ENCODE measurements around the gene ATAD1. TPM values are rescaled to one million over a fixed set of nuclear protein-coding genes. Genes with fewer than 3 reads are reported as not detected.

ATAD1 gene
- total and polyA plus RNA-seq, 2 of the 8 experiments (the other 6 are each of a cell fraction or from before 2014, with no cell fraction given) = 8.9 to 35.3 TPM

DNA sequence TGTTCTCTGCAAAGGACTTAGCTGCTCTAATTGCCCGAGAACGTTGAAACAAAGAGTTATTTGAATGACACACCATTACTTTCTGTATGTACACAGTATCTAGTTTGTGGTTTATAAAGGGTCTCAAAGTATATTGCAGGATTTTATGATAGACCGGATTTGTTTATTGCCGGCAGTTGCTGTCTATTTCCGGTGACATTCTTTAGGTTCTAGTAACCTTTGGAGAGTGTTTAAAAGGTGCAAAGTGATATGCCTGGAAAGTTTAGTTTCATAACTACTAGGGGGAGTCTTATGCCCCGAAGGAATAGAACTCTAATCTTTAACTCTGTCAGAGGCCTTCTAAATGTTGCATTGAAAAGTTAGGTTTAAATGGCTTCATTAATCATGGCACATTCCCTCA is 94.5 kb downstream of the ATAD1 start:
- H3K4me2 ChIP-seq (ENCODE audit: insufficient read depth in 1 of 2, low read depth in 2 of 2, low read length in 2 of 2) = no peak overlapping the region
- no peaks in the 10 kb centered on the region for H3K9me3 ChIP-seq (ENCODE audit: insufficient read depth in 2 of 2, low read depth in 1 of 2, low read length in 1 of 2)
- H2BK20ac ChIP-seq (ENCODE audit: low read length) = no peak overlapping the region
- no peaks in the 10 kb centered on the region for H3K79me1 ChIP-seq (ENCODE audit: low read depth, low read length)
- H3K4me3 ChIP-seq (ENCODE audit: extremely low read depth in 1 of 4, insufficient read depth in 2 of 4, low read depth in 3 of 4, low read length in 4 of 4) = no peak overlapping the region
- H3K14ac ChIP-seq (ENCODE audit: insufficient read length) = no peak overlapping the region
- H3K23me2 ChIP-seq (ENCODE audit: low read depth, low read length) = no peaks in the 10 kb centered on the region
- no peak for DNase-seq (ENCODE audit: low read depth in 1 of 2, low spot score in 2 of 2)
- H2BK15ac ChIP-seq (ENCODE audit: low read length) = no peak overlapping the region
- no peak overlapping the region for H2AFZ ChIP-seq (ENCODE audit: low read length)
- H3K27me3 ChIP-seq (replicated peaks in 1 of 4; ENCODE audit: control insufficient read depth in 3 of 4, extremely low read depth in 1 of 4, insufficient read depth in 3 of 4, low read length in 3 of 4) = no peaks in the 10 kb centered on the region
- H2BK12ac ChIP-seq (ENCODE audit: low read depth, low read length) = no peak overlapping the region
- H3K56ac ChIP-seq (replicated peaks; ENCODE audit: insufficient read length, low read depth, low read length) = no peak overlapping the region
- H4K91ac ChIP-seq (replicated peaks; ENCODE audit: insufficient read length, low read length) = no peak overlapping the region
- H3K4me1 ChIP-seq (replicated peaks in 1 of 4; ENCODE audit: control insufficient read depth in 3 of 4, insufficient read depth in 4 of 4, low read length in 3 of 4) = no peaks in the 10 kb centered on the region
- ChIA-PET POLR2A (ENCODE audit: partially characterized antibody) (no interaction called here), CTCF (ENCODE audit: partially characterized antibody) (no interaction called here)
- peaks cover 0 to 4% (median 0%) of the 10 kb centered on the region in 4 experiments; a peak in 2 of 8 replicates for H3K36me3 ChIP-seq (ENCODE audit: control insufficient read depth in 2 of 4, insufficient read depth in 4 of 4, low read length in 3 of 4)
- H3K23ac ChIP-seq (ENCODE audit: insufficient read length) = no peak overlapping the region
- no peak overlapping the region for H2AK5ac ChIP-seq (ENCODE audit: low read depth, low read length)
- TF ChIP-seq SAP30 (IDR thresholded peaks at IDR 0.05; ENCODE audit: insufficient read depth, insufficient replicate concordance, low read length) (no peak), SIRT6 (IDR thresholded peaks at IDR 0.05; ENCODE audit: low read length) (no peak), RBBP5 (IDR thresholded peaks at IDR 0.05; ENCODE audit: borderline replicate concordance, low read depth, low read length) (no peak), ZNF274 (IDR thresholded peaks at IDR 0.05; ENCODE audit: borderline replicate concordance, extremely low read depth, low read length) (no peak), BRCA1 (IDR thresholded peaks at IDR 0.05; ENCODE audit: low read depth, low read length) (no peak), GTF2F1 (IDR thresholded peaks at IDR 0.05; ENCODE audit: borderline replicate concordance, low read depth, low read length) (no peak), KDM4A (IDR thresholded peaks at IDR 0.05; ENCODE audit: low read depth, low read length, severe bottlenecking) (no peak), TEAD4 (IDR thresholded peaks at IDR 0.05; ENCODE audit: low read depth, low read length) (no peak), FOSL1 (IDR thresholded peaks at IDR 0.05; ENCODE audit: insufficient read depth, low read depth, low read length) (no peak)
- TF ChIP-seq, protein P1, sequence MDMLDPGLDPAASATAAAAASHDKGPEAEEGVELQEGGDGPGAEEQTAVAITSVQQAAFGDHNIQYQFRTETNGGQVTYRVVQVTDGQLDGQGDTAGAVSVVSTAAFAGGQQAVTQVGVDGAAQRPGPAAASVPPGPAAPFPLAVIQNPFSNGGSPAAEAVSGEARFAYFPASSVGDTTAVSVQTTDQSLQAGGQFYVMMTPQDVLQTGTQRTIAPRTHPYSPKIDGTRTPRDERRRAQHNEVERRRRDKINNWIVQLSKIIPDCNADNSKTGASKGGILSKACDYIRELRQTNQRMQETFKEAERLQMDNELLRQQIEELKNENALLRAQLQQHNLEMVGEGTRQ (IDR thresholded peaks at IDR 0.05; ENCODE audit: low read length) = no peak
- 91% methylated on average over 6 of the region's 6 CpGs; no CpG with 5 or more reads in 1 of the 2 experiments for WGBS, 2 experiments (ENCODE audit: extremely low coverage in 1 of 2, insufficient coverage in 1 of 2, insufficient read length in 1 of 2, insufficient replicate concordance in 2 of 2, low coverage in 1 of 2, low lambda C conversion rate in 2 of 2, missing lambda C conversion rate in 1 of 2)
- H3K27ac ChIP-seq (ENCODE audit: low read depth, low read length) = no peak overlapping the region; the same call in 1 of the 2 replicates
- H2BK120ac ChIP-seq (replicated peaks; ENCODE audit: low read depth, low read length) = no peak overlapping the region
- no peak overlapping the region for H3K18ac ChIP-seq (ENCODE audit: extremely low read depth, low read length)
- no peak overlapping the region for H4K5ac ChIP-seq (ENCODE audit: insufficient read length, low read depth, low read length)
- no peak overlapping the region for H3K4ac ChIP-seq (replicated peaks; ENCODE audit: insufficient read length, low read depth, low read length)
- FAIRE-seq = no peak
- H3K9ac ChIP-seq (replicated peaks in 1 of 4; ENCODE audit: extremely low read depth in 1 of 4, low read depth in 3 of 4, low read length in 3 of 4) = no peak overlapping the region
- no peaks in the 10 kb centered on the region for H4K20me1 ChIP-seq (replicated peaks in 1 of 2; ENCODE audit: control insufficient read depth in 1 of 2, insufficient read depth in 2 of 2, low read length in 2 of 2)
- H2BK5ac ChIP-seq (ENCODE audit: low read depth, low read length) = no peak overlapping the region
- H3K79me2 ChIP-seq (ENCODE audit: control insufficient read depth in 1 of 2, insufficient read depth in 2 of 2, low read length in 2 of 2) = no peaks in the 10 kb centered on the region
- no peak overlapping the region for H4K8ac ChIP-seq (ENCODE audit: extremely low read depth, insufficient read depth, low read length)

Measured in H1 (cell line).